GM10266 (cell line): ENCODE measurements around the gene RAP1GAP.

Source experiments
- DNase-seq: peaks from one replicate; pipeline ENCODE4 v3.0.0; 2012; ENCODE audit errors: extremely low spot score
- TF ChIP-seq, protein P1 (sequence below): IDR thresholded peaks from 2 replicates; pipeline ENCODE4 v1.5.1; 2012; ENCODE audit warnings: mild to moderate bottlenecking, low read depth; ENCODE audit not compliant: control insufficient read depth, insufficient read depth; ENCODE audit errors: missing control alignments

The RAP1GAP gene

DNA sequence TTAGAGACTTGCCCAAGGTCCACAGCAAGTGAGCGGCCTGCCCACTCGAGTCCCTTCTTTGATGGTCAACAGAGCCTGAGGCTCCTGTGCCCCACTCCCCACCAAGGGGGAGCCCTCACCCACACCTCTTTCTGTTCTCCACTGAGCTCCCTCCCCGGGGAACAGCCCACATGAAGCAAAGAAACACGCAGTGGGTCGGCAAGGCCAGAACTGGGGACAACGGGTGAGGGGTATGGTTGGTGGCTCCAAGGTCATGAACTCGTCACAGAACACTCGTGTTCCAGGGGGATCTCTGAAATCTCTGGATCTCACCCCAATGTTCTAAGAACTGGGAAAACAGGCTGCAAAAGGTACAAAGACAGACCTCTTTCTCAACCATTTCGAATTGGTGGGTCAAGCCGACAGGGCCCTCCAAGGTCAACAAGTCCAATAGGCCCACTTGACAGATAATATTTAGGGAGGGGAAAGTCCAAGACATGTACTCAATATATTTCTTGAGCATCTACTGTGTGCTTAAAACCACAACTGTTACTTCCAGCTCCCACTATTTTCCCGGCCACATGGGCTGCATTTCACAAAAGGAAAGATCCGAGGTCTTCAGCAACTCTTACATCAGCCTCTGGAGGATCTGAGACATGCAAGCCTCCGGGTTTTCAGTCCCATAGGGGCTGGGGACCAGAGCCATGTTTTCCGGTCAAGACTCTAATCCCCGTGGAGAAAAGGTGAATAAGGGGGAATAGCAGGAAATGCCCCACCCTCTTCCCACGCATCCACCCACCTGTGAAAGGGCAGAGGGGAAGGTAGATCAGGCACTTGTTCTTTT is 1.1 kb upstream of the RAP1GAP start:
- TF ChIP-seq, protein P1, sequence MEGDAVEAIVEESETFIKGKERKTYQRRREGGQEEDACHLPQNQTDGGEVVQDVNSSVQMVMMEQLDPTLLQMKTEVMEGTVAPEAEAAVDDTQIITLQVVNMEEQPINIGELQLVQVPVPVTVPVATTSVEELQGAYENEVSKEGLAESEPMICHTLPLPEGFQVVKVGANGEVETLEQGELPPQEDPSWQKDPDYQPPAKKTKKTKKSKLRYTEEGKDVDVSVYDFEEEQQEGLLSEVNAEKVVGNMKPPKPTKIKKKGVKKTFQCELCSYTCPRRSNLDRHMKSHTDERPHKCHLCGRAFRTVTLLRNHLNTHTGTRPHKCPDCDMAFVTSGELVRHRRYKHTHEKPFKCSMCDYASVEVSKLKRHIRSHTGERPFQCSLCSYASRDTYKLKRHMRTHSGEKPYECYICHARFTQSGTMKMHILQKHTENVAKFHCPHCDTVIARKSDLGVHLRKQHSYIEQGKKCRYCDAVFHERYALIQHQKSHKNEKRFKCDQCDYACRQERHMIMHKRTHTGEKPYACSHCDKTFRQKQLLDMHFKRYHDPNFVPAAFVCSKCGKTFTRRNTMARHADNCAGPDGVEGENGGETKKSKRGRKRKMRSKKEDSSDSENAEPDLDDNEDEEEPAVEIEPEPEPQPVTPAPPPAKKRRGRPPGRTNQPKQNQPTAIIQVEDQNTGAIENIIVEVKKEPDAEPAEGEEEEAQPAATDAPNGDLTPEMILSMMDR = no peak
- DNase-seq = no peak

DNA sequence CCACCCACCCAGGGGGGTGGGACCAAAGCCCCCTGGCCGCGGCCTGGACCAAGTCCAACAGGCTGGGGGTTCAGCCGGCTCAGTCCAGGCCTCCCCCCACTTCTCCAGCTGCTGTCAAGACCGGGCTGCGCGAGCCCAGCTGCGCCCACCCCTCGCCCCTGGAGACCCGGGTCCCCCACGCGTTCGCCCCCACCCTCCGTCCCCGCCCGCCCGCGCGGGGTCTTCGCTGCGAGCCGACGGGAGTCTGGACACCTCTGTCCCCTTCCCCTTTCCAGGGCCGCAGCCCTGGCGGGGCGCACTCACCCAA is 253 bp downstream of the RAP1GAP start:
- no peak for DNase-seq
- TF ChIP-seq, protein P1 = no peak

DNA sequence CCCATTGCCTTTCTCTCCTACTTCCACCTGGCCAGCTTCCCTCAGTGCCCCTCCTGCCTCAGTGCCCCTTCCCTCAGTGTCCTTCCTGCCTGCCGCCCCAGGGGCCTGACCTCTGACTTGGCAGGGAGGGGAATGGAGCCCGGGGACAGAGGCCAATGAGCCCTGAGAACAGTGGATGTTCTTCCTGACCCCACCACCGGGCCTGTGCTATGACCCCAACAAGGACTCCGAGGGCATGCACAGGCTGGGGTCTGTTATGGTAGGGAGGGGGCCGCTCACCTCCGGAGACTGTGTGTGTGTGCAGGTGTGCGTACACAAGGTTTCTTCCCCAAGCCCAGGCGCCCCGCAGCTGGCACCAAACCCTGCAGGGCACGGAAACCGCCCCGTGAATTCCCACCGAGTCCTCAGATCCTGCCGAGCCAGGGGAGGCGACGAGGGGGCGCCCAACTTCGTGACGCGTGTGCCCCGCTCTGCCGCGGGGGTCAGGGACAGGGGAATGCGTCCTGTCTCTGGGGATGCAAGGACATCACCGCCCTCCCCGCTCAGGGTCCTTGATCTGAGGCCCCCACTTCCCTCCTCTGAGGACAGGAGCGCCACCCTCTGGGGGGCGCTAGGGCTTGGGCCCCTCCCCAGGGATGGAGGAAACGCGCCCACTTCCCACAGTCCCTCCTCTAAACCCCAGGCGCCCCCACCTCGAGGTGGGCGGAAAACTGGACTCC is 766 bp downstream of the RAP1GAP start:
- TF ChIP-seq, protein P1 = peak; percentile 37
- no peak for DNase-seq

DNA sequence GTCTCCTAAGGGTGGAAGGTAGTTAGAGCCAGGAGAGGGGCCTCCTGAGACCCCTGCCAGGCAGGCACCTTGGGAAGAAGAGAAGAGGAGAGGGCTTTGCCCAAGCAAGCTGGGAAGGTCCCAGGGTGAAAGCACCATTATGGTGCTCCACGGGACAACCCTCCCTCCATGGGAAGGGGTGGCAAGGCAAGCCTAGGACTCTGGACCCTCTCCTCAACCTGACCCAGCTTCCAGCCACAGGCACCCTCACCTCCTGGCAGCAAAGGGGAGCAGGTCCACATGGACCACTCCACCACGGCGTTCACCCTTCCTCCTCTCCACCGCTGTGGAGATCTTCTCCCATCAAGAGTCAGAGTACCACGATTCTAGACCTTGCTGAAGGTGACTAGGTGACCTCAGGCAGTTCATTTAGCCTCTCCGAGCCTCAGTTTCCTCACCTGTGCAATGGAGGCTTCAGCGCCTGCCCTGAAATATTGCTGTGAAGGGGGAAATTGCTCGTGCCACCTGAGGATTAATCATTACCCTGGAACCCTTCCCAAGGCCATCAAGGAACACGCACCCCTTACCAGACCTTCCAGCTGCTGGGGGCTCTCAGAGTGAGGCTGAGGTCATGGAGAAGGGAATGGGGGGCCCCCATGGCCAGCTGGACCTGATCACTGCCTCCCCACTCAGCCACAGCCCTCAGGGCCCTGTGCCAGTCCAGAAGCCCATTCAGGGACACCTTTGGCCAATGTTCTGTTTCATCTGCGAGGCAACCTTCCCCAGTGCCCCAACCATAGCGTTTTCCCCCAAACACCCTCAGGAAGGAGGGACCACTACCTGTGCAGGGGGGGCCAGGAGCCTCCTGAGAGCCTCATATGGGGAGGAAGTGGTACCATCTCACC is 1.6 kb downstream of the RAP1GAP start:
- TF ChIP-seq, protein P1 = no peak
- DNase-seq = no peak

DNA sequence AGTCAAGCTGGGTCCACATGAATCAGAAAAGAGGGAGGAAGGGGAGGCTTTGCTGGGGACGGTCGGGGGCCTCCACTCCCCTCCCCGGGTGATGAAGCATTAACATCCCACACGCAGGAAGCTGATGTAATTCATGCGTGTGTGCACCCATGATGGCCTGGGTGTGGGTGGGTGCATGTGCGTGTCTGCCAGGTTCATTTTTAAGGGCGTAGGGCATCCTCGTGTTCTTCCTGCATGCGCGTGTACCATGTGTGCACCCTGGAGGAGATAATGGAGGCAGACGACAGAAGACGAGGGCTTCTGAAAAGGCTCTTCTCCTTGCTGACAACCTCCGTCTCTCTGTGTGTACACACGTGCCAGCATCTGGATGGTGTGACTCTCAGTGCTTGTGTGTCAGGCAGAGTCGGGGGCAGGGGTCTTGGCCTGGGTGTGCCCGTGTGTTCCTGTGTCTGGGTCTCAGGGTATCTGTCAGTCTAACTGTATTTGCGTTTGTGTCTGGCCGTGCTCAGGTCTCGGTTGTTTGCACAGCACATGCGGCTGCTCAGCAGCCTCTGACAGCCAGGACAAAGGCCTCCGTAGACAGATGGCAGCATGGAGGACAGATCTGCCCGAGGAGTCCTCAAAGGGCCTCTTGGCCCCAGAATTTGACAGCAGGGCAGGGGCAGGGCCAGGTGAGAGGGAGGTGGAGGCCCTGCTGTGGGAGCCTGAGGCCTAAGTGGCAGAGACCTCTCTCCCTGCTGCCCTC is 2.4 kb downstream of the RAP1GAP start:
- DNase-seq = no peak
- TF ChIP-seq, protein P1 = no peak

DNA sequence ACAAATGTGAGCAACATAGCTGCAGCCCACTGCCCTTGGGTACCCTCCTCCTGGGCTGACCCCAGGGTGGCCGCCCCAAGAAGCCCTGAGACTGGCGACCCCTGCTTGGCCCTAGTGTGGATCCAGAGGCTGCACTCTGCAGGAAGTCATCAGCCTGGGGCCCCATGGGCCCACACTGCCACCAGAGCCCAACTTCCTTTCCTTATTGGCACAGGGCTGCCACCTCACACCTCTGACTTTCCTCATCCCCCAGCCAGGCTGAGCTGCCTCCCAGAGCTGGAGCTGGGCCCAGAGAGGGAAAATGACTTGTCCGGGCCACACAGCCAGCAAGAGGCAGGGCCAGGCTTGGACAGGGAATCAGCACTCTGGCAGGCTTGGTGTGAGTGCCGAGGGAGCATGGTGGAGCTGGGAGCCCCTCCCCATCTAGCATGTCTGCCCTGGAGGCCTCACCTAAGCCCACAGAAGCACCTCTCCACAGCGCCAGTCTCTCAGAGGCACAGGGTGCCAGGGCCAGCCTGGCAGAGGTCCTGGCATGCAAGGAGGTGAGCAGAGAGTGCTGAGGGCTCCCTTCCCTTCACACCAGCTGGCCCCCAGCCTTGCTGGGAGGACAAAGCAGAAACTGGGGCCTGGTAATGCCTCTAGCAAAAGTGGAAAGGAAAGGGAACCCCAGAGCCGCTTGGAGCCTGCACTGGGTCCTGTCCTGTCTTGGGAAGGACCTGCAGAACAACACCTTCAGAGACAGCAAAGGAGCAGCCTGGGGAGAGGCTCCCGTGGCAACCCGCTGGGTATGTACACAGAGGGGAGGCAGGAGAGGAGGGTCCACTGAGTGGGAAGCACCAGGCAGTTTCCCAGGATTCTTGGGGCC is 3.2 kb downstream of the RAP1GAP start:
- TF ChIP-seq, protein P1 = no peak
- no peak for DNase-seq
